GM21367 (cell line): ENCODE results near the gene SPSB1.
"Not testable (repeated sequence)": the region's sequence is repeated elsewhere in the genome, so short reads cannot be mapped to it uniquely, and the experiment has no call there.

ENCODE experiments used
- ATAC-seq: cut with Tn5 transposase; IDR thresholded peaks from one replicate; pipeline ENCODE4 v1.9.1; 2021; ENCODE audit not compliant: unreplicated experiment

Gene SPSB1

GRCh38 chr1:9299571-9300541 lies 7.2 kb downstream of the SPSB1 start:
- not testable (repeated sequence) for ATAC-seq

DNA sequence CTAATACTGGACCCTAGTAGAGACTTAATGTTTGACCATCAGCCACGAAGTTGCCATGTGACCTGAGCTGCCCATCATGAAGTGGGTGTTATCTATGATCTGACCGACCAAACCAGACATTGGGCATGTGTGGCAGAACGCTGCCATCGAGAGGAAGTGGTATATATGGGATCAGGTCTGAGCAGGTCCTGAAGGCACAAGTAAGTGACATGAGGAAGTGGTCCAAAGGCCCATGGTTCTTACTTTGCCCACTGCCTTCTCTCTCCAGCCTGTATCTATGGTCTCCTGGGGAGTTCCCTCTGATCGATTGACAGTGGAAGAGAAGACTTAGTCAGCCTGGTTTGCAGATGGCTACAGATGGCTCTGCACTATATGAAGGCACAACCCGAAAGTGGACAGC lies 7.9 kb downstream of the SPSB1 start:
- no peak for ATAC-seq

DNA sequence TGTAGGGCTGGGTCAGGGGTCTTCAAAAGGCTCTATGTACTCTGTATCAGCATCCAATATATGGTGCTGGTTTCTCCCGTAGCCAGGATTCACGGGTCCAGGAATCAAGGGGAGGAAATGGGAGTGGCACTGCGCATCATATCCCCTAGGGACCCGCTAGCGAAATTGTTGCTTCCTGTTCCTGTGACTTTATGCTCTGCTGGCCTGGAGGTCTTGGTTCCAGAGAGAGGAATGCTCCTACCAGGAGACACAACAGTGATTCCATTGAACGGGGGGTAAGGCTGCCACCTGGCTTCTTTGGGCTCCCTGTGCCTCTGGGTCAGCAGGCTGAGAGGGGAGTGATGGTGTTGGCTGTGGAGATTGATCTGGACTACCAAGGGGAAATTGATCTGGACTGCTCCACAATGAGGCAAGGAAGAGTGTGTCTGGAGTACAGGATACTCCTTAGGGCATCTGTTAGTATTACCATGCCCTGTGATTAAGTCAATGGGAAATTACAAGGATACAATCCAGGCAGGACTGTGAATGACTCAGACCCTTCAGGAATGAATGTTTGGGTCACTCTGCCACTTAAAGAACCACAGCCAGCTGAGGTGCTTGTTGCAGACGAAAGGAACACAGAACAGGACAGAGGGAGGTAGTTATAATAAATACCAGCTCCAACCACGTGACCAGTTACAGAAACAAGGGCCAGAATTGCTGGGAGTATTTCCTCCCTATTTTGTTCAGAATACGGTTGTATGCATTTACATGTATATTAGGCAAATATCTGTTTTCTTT lies 10.2 kb downstream of the SPSB1 start:
- ATAC-seq, result no peak

GRCh38 chr1:9303916-9304315 lies 11.2 kb downstream of the SPSB1 start:
- no peak for ATAC-seq

DNA sequence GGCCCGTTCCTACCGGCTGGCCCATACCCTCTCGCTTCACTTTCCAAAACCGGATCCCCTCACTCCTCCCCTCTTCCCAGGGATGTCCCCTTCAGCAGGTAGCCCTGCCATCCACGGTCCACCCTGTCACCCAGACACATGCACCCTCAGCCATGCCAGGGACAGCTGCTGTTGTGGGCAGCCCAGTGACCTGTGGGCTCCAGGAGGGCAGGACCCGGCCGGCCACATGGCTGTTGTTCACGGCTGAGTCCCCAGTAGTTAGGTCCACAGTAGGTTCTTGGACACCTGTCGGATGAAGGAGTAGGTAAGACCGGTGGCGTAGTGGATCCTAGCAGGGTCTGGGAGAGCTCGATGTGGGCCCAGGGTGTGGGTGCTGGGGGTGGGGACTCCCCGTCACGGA lies 12.5 kb downstream of the SPSB1 start:
- ATAC-seq, result no peak

GRCh38 chr1:9306006-9306405 lies 13.3 kb downstream of the SPSB1 start:
- ATAC-seq, result no peak

- ATAC-seq, result no peak
Measured at GRCh38 chr1:9307303-9307702, 14.6 kb downstream of the SPSB1 start.

DNA sequence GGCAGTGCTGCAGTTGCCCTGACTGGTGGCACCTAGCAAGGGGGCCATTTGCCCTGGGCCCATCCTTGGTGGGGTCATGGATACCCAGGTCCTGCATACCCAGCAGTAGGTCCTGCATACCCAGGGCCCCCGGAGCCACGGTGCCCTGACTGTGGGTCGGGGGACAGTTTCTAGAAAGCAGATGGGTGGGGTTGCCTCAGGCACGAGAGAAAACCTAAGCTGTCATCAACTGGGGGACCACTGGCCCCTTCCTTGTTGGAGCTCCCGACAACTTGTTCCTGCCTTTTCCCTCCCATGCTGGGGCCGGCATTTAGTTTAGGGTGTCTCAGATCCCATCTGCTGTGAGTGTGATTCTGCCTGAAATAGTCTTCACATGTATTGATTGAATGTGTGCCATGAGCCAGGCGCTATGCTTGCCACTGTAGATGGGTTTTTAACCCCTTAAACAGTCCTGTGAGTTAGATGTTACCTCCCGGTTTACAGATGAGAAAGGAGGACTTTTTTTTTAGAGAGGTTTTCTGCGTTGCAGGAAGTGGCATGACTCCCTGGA lies 15.6 kb downstream of the SPSB1 start:
- ATAC-seq, result no peak

- no peak for ATAC-seq
Measured at GRCh38 chr1:9309080-9309479, 16.4 kb downstream of the SPSB1 start.

DNA sequence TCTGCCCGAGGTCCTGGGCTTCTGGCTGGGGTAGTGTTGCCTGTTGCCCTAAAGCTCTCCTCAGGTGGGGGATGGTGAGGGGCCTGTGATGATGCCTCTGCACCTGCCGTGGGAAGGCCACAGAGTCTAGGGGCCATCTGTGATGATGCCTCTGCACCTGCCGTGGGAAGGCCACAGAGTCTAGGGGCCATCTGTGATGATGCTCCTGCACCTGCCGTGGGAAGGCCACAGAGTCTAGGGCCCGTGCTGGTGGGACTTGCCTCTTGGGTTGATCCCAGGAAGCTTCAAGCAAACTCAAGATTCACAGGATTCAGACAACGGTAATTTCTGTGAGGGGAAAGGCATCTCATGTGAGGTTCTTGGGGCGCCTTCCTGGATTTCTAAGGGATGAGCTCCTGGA lies 17.3 kb downstream of the SPSB1 start:
- ATAC-seq, result no peak

DNA sequence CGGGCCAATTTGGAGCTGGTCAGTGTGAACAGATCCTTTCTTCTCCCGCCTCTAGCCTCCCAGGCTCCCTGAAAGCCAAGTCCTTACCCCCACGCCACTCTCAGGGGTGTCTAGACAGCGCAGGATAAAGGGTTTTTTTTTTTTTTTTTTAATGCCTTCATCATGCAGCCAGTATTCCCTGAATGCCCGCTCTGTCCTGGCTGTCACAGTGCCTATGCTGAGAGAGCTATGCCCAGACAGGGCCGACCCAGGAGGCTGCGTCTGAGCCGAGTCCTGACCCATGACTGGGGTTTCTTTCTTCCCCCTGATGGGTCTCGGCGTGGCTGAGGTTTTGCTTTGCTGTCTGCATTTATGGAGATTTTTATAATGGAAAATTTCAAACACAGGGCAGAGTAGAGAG lies 18.3 kb downstream of the SPSB1 start:
- ATAC-seq, result no peak

DNA sequence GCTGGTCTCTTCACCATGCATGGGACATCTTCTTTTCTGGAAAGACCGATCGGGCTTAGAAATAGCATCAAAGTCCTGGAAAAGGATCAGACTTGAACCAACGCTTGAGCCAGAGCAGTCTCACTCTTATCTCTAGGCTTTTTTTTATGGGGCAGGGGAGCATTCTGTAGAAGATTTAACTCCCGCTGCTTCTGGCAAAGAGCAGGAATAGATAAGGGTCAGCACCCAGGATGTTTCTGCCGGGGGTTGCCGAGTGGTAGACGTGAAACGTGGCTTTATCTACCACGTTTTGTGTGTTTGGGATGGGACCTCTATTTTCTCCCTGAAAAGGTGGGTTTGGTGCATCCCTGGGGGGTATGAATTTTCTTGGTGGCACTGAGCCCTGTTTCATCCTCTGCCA lies 18.8 kb downstream of the SPSB1 start:
- ATAC-seq, result no peak

DNA sequence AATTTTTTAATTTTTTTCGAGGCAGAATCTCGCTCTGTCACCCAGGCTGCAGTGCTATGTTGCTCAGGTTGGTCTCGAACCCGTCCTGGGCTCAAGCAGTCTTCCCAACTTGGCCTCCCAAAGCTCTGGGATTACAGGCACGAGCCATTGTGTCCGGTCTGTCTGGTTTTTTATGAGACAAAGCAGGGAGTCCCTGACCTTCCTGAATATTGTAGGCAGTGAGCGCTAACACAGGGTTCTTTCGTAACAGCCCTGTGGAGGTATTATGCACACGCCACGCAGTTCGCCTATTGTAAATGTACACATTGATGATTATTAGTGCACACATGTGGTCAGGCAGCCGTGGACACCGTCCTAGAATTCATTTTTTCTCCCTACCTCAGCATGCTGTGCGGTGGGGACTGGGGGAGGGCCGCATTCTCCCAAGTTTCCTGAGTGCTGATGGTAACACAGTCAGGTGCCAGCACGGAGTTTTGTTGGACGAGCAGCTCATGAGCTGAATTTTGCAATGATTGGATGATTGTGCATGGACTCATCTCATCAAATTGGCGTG lies 19.6 kb downstream of the SPSB1 start:
- no peak for ATAC-seq

GRCh38 chr1:9313576-9313975 lies 20.9 kb downstream of the SPSB1 start:
- ATAC-seq, result no peak

DNA sequence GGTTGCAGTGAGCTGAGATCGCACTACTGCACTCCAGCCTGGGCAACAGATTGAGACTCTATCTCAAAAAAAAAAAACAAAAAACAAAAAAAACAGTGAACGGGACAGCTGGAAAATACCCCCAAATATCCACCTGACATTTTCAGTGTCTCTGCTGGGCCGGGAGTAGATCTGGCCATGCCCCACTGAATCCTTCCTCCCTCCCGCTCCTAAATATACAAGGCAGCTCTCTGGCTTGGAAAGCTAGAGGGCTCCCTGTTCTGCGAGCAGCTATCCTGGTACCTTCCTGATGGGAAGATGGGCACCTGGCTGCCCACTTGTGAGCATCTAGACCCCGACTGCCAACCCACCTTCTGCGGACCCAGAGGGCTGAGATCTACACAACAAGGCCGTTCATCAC lies 21.4 kb downstream of the SPSB1 start:
- no peak for ATAC-seq

- no peak for ATAC-seq
Measured at GRCh38 chr1:9314711-9315379, 22.2 kb downstream of the SPSB1 start.

DNA sequence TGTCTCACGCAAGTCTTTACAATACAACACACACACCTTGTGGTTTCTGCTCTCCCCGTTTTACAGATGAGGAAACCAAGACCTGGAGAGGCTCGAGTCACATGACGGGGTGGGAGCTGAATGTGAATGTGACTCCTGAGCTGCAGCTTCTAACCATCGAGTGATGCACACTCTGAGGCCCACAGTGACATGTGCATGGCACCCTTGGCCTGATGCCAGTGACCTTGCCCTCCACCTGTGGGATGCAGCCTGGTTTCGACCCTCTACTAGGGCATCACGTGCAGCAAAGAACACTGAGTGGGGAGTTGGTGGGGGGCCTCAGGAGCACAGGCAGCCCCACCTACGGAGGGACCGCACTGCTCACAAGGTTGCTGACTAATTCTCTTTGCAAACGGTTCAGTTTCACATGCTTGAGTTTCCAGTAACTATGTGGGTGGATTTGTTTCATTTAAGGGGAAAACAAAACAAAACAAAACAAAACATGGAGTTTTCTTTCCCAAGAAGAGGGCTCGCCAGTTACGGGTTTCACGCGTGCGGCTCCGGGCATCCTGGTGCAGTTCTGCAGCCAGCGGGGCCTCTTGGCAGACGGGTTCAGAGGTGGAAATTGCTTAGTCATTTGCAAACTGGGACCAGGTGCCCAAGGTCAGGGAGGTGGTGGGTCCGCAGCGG lies 22.9 kb downstream of the SPSB1 start:
- no peak for ATAC-seq

GRCh38 chr1:9316080-9316444 lies 23.4 kb downstream of the SPSB1 start:
- ATAC-seq, result no peak

- no peak for ATAC-seq
Measured at GRCh38 chr1:9316512-9316911, 23.8 kb downstream of the SPSB1 start.

DNA sequence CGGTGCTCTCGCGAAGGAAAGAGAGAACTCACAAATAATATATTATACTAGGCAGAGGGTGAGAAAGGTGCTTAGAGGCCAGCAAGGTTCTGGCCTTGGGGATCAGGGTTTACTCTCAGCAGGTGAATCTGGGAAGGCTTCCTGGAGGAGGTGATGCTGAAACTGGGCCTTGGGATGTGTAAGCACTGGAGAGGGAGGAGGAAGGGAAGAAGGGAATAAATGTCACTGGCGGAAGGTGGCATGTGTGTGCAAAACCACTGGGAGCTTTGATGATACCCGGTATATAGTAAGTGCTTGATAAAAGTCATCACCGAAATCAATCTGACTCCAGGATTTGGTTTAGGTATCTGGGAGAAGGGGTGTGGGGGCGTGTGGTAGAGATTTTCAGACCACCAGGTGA lies 24.4 kb downstream of the SPSB1 start:
- no peak for ATAC-seq
